ENCODE measurements around the gene CCDC159. TPM values are rescaled to one million over a fixed set of nuclear protein-coding genes. Genes with fewer than 3 reads are reported as not detected.

CCDC159 gene
- total and polyA plus RNA-seq, 2 donors (not counting 1 experiment from before 2014, with no cell fraction given): 10.1 to 14.4 TPM

GRCh38 chr19:11342429-11342828 lies 3.9 kb upstream of the CCDC159 start:
- Histone ChIP-seq H3K9me3 (ENCODE audit: control insufficient read depth, insufficient read depth, low read depth, low read length) (no peaks in the 10 kb centered on the region), H3K4me1 (ENCODE audit: control insufficient read depth, extremely low read depth, insufficient read depth, low read length) (peaks cover 14% of the 10 kb centered on the region), H3K27ac (ENCODE audit: insufficient read depth, low read length) (no peak overlapping the region), H3K4me3 (replicated peaks in 1 of 4; ENCODE audit: control extremely low read depth in 1 of 4, insufficient read depth in 1 of 4, low read depth in 3 of 4, low read length in 4 of 4) (no peak overlapping the region), H3K27me3 (ENCODE audit: control insufficient read depth, insufficient read depth, low read length) (no peaks in the 10 kb centered on the region), H3K9ac (ENCODE audit: insufficient read depth, low read length) (no peak overlapping the region), H4K20me1 (ENCODE audit: control insufficient read depth, extremely low read depth, insufficient read depth, low read length) (no peaks in the 10 kb centered on the region), H2AFZ (ENCODE audit: low read length) (no peak overlapping the region), H3K4me2 (ENCODE audit: extremely low read depth, insufficient read depth, low read length) (no peak overlapping the region), H3K79me2 (ENCODE audit: control insufficient read depth, insufficient read depth, low read length) (no peaks in the 10 kb centered on the region), H3K36me3 (ENCODE audit: control insufficient read depth, insufficient read depth, low read length) (peaks cover 3% of the 10 kb centered on the region)
- TF ChIP-seq CTCF (conservative IDR thresholded peaks at IDR 0.05 in 1 of 2, IDR thresholded peaks at IDR 0.05 in 1 of 2; ENCODE audit: low read depth in 1 of 2, low read length in 2 of 2) (no peak), EZH2 (IDR thresholded peaks at IDR 0.05; ENCODE audit: low read length, missing control alignments) (no peak)
- DNase-seq (ENCODE audit: low read depth in 2 of 2): no peak

GRCh38 chr19:11345122-11345803 lies 1.1 kb upstream of the CCDC159 start:
- no peaks in the 10 kb centered on the region for H3K9me3 ChIP-seq (ENCODE audit: control insufficient read depth, insufficient read depth, low read depth, low read length)
- H3K27me3 ChIP-seq (ENCODE audit: control insufficient read depth, insufficient read depth, low read length): no peaks in the 10 kb centered on the region
- H2AFZ ChIP-seq (ENCODE audit: low read length): no peak overlapping the region

GRCh38 chr19:11347546-11348039 lies 1.3 kb downstream of the CCDC159 start:
- H3K9me3 ChIP-seq (ENCODE audit: control insufficient read depth, insufficient read depth, low read depth, low read length): no peaks in the 10 kb centered on the region
- TF ChIP-seq EZH2 (IDR thresholded peaks at IDR 0.05; ENCODE audit: low read length, missing control alignments) (no peak), CTCF (conservative IDR thresholded peaks at IDR 0.05 in 1 of 2, IDR thresholded peaks at IDR 0.05 in 1 of 2; ENCODE audit: low read depth in 1 of 2, low read length in 2 of 2) (no peak)
- no peak overlapping the region for H3K27ac ChIP-seq (ENCODE audit: insufficient read depth, low read length)
- H2AFZ ChIP-seq (ENCODE audit: low read length): no peak overlapping the region
- DNase-seq (ENCODE audit: low read depth in 2 of 2): no peak
- H3K36me3 ChIP-seq (ENCODE audit: control insufficient read depth, insufficient read depth, low read length): no peaks in the 10 kb centered on the region
- H3K4me3 ChIP-seq (replicated peaks in 1 of 4; ENCODE audit: control extremely low read depth in 1 of 4, insufficient read depth in 1 of 4, low read depth in 3 of 4, low read length in 4 of 4): no peak overlapping the region
- H3K4me2 ChIP-seq (ENCODE audit: extremely low read depth, insufficient read depth, low read length): no peak overlapping the region
- no peaks in the 10 kb centered on the region for H3K79me2 ChIP-seq (ENCODE audit: control insufficient read depth, insufficient read depth, low read length)
- H3K27me3 ChIP-seq (ENCODE audit: control insufficient read depth, insufficient read depth, low read length): no peaks in the 10 kb centered on the region
- H4K20me1 ChIP-seq (ENCODE audit: control insufficient read depth, extremely low read depth, insufficient read depth, low read length): no peaks in the 10 kb centered on the region
- H3K9ac ChIP-seq (ENCODE audit: insufficient read depth, low read length): no peak overlapping the region
- H3K4me1 ChIP-seq (ENCODE audit: control insufficient read depth, extremely low read depth, insufficient read depth, low read length): peaks cover 11% of the 10 kb centered on the region

More at GRCh38 chr19:11345122-11345803, 1.1 kb upstream of the CCDC159 start:
- H3K27ac ChIP-seq (ENCODE audit: insufficient read depth, low read length): no peak overlapping the region
- no peak for TF ChIP-seq EZH2 (IDR thresholded peaks at IDR 0.05; ENCODE audit: low read length, missing control alignments)
- TF ChIP-seq CTCF (conservative IDR thresholded peaks at IDR 0.05 in 1 of 2, IDR thresholded peaks at IDR 0.05 in 1 of 2; ENCODE audit: low read depth in 1 of 2, low read length in 2 of 2): no peak
- peaks cover 11% of the 10 kb centered on the region for H3K4me1 ChIP-seq (ENCODE audit: control insufficient read depth, extremely low read depth, insufficient read depth, low read length)
- H3K4me2 ChIP-seq (ENCODE audit: extremely low read depth, insufficient read depth, low read length): peak overlapping the region; percentile 76
- H3K4me3 ChIP-seq (replicated peaks in 1 of 4; ENCODE audit: control extremely low read depth in 1 of 4, insufficient read depth in 1 of 4, low read depth in 3 of 4, low read length in 4 of 4): peak overlapping the region; percentile 66 to 90 (median 84)
- peak in 1 of 2 donors; percentile 14 for DNase-seq (ENCODE audit: low read depth in 2 of 2)
- H3K36me3 ChIP-seq (ENCODE audit: control insufficient read depth, insufficient read depth, low read length): peaks cover 3% of the 10 kb centered on the region
- H3K9ac ChIP-seq (ENCODE audit: insufficient read depth, low read length): no peak overlapping the region
- no peaks in the 10 kb centered on the region for H4K20me1 ChIP-seq (ENCODE audit: control insufficient read depth, extremely low read depth, insufficient read depth, low read length)
- H3K79me2 ChIP-seq (ENCODE audit: control insufficient read depth, insufficient read depth, low read length): no peaks in the 10 kb centered on the region

All from fibroblast of lung (primary cell).